ENCODE data around the gene NEU4. TPM values are rescaled to one million over a fixed set of nuclear protein-coding genes. Genes with fewer than 3 reads are reported as not detected.
A peak's percentile ranks its signal among the peaks of the same experiment; 100 is the strongest.
"Not testable (repeated sequence)": the region's sequence is repeated elsewhere in the genome, so short reads cannot be mapped to it uniquely, and the experiment has no call there.

The NEU4 gene
- total RNA-seq, 2 donors from 2014 or later = 4.1 to 9.4 TPM

DNA sequence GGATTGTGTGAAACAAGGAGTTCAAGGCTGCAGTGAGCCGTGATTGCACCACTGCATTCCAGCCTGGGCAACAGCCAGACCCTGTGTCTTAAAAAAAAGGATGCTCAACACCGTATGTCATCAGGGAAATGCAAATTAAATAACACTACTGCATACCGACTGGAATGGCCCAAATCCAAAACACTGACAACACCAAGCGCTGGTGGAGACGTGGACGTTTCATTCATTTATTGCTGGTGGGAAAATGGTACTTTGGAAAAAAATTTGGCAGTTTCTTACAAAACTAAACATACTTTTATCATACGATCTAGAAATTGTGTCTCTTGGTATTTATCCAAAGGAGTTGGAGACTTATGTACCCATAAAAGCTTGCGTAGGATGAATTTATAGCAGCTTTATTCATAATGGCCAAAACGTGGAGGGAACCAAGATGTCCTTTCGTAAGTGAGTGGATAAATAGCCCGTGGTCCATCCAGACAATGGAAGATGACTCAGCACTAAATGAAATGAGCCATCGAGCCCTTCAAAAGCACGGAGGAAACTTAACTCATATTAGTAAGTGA lies 24.2 kb downstream of the NEU4 start:
- H3K9me3 ChIP-seq (ENCODE audit: control insufficient read depth, low read length, poor library complexity, severe bottlenecking) = no peaks in the 10 kb centered on the region
- H3K4me1 Mint-ChIP-seq = peaks cover 6% of the 10 kb centered on the region
- no peaks in the 10 kb centered on the region for H3K36me3 Mint-ChIP-seq (ENCODE audit: low read depth)
- no peak overlapping the region for H3K27ac Mint-ChIP-seq
- ATAC-seq (no peak), DNase-seq (no peak)
- H3K4me3 Mint-ChIP-seq = no peak overlapping the region
- peaks cover 4% of the 10 kb centered on the region for H3K27me3 Mint-ChIP-seq

DNA sequence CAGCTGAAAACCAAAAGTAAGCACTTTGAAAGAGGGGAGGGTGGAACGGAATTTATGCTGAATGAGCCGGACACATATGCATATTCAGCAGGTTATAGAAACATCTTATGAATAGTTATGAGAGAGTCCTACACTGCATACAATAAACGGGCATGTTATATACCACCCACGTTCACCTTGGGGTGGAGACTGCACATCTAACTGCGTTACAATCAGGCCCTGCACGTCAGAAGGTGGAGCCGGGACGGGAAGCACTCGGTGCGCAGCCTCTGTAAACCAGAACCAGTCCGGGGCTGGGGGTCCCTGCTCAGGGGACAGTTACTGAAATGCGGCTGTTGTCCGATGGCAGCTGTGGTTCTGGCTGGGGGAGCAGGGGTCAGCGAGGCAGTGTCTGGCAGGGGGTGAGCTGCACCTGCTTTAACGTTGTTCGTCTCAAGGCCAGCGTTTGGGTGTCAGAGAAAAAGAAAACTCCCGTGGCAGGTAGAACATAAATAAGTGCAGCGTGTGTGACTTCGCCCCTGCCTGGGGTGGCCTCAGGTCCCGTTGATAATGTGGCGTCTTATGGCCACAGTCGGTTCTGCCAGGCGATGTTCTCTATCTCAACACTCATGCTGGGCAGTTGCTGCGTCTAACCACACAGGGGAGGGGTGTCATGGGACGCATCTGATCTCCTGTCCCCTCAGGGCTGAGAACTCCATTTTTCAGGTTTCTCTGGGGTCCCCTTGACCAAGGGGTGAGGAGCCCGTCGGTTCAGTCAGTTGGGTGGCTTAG lies 24.9 kb downstream of the NEU4 start:
- not testable (repeated sequence) for H3K36me3 Mint-ChIP-seq (ENCODE audit: low read depth); H3K27ac Mint-ChIP-seq; ATAC-seq; H3K9me3 ChIP-seq (ENCODE audit: control insufficient read depth, low read length, poor library complexity, severe bottlenecking); H3K4me1 Mint-ChIP-seq; H3K4me3 Mint-ChIP-seq; H3K27me3 Mint-ChIP-seq; DNase-seq

DNA sequence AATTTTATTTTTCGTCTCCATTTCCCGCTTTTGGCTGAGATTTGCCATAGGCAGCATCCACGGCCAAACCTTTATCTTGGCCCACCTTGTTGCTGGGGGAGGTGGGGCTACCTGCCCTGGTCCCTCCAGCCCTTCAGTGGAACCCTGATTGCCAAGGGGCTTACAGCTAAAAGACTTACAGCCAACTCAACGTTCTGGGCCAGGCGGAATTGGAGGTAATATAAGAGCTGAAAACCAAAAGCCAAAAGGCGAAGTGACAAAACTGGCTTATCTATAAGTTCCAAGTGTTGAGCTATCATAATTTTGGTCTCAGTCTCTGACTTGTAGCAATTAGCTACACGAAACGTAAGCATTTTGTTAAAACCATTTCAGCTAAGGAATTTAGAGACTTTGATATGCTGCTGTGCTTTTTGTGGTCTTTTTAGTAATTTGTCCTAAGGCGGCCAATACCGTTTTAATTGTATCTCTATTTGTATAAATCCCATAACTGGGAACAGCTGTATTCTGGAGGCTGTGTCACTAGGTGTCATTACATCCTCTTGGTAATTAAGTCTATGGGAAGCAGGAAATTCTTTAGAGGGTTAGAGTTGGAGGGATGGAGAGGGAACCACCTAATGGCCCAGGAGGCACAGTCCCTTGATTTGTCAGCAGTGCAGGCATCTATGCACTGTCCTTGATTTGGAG lies 25.7 kb downstream of the NEU4 start:
- no peaks in the 10 kb centered on the region for H3K9me3 ChIP-seq (ENCODE audit: control insufficient read depth, low read length, poor library complexity, severe bottlenecking)
- H3K4me1 Mint-ChIP-seq = peaks cover 6% of the 10 kb centered on the region
- no peaks in the 10 kb centered on the region for H3K36me3 Mint-ChIP-seq (ENCODE audit: low read depth)
- no peak for ATAC-seq
- peaks cover 4% of the 10 kb centered on the region for H3K27me3 Mint-ChIP-seq
- no peak for DNase-seq
- H3K4me3 Mint-ChIP-seq = no peak overlapping the region
- no peak overlapping the region for H3K27ac Mint-ChIP-seq

DNA sequence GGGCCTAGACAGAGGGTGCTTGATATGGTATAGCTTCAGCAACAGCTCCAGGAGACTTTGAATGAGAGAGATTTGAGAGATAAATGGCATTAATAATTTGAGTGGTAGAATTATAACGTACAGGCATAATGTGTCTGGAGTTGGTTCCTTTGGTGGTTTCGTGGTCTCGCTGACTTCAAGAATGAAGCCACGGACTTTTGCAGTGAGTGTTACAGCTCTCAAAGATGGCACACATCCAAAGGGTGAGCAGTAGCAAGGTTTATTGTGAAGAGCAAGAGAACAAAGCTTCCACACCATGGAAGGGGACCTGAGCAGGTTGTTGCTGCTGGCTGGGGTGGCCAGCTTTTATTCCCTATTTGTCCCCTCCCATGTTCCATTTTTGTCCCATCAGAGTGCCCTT lies 26.6 kb downstream of the NEU4 start:
- no peaks in the 10 kb centered on the region for H3K36me3 Mint-ChIP-seq (ENCODE audit: low read depth)
- no peak overlapping the region for H3K27ac Mint-ChIP-seq
- H3K9me3 ChIP-seq (ENCODE audit: control insufficient read depth, low read length, poor library complexity, severe bottlenecking) = no peaks in the 10 kb centered on the region
- DNase-seq (no peak), ATAC-seq (no peak)
- no peak overlapping the region for H3K4me3 Mint-ChIP-seq
- H3K27me3 Mint-ChIP-seq = peaks cover 4% of the 10 kb centered on the region
- H3K4me1 Mint-ChIP-seq = peaks cover 6% of the 10 kb centered on the region

DNA sequence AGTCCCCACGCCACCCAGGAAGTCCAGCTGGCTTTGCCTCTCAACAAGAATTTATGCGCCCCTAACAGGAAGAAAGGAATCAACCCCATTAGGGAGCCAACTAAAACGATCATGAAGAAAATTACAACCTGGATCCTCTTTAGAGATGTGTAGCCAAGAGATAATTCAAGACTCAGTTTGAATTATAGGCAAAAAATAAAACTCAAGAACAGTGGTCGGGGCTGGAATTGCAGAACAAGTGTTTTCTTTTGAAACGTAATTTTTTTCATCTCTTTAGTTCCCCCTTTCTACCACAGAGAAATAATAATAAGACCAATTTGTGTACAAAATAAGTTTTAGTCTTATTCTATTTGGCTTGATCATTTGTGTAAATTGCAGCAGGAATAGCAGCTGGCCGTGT lies 27.3 kb downstream of the NEU4 start:
- no peaks in the 10 kb centered on the region for H3K9me3 ChIP-seq (ENCODE audit: control insufficient read depth, low read length, poor library complexity, severe bottlenecking)
- no peak overlapping the region for H3K4me3 Mint-ChIP-seq
- no peak for DNase-seq
- H3K27me3 Mint-ChIP-seq = peaks cover 4% of the 10 kb centered on the region
- no peak for ATAC-seq
- no peak overlapping the region for H3K27ac Mint-ChIP-seq
- H3K36me3 Mint-ChIP-seq (ENCODE audit: low read depth) = no peaks in the 10 kb centered on the region
- peaks cover 4% of the 10 kb centered on the region for H3K4me1 Mint-ChIP-seq

DNA sequence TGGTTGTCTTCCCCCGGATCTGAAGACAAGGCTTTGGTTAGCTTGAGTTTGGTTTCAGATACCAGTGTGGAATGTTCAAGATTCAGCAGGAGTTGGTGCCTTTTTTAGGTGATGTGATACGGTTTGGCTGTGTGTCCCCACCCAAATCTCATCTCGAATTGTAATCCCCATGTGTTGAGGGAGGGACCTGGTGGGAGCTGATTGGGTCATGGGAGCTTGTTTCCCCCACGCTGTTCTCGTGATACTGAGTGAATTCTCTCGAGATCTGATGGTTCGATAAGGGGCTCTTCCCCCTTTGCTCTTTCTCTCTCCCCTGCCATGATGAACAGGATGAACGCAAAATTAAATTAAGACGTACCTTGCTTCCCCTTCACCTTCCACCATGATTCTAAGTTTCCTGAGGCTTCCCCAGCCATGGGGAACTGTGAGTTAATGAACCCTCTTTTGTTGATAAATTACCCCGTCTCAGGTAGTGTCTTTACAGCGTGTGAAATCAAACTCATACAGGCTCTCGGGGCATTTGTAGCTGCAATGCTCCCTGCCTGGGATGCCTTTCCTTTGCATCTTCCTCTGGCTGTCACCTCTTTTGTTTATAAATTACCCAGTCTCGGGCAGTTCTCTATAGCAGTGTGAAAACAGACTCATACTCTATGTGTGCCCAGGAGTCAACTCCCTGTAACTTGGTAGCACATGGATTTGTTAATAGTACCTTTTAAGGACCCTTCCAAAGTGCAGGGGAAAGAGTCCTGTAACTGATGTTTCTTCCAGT lies 28.4 kb downstream of the NEU4 start:
- no peaks in the 10 kb centered on the region for H3K9me3 ChIP-seq (ENCODE audit: control insufficient read depth, low read length, poor library complexity, severe bottlenecking)
- Mint-ChIP-seq H3K27ac (no peak overlapping the region), H3K4me1 (peaks cover 4% of the 10 kb centered on the region), H3K27me3 (peaks cover 3% of the 10 kb centered on the region), H3K4me3 (no peak overlapping the region), H3K36me3 (ENCODE audit: low read depth) (no peaks in the 10 kb centered on the region)
- ATAC-seq = no peak
- no peak for DNase-seq

DNA sequence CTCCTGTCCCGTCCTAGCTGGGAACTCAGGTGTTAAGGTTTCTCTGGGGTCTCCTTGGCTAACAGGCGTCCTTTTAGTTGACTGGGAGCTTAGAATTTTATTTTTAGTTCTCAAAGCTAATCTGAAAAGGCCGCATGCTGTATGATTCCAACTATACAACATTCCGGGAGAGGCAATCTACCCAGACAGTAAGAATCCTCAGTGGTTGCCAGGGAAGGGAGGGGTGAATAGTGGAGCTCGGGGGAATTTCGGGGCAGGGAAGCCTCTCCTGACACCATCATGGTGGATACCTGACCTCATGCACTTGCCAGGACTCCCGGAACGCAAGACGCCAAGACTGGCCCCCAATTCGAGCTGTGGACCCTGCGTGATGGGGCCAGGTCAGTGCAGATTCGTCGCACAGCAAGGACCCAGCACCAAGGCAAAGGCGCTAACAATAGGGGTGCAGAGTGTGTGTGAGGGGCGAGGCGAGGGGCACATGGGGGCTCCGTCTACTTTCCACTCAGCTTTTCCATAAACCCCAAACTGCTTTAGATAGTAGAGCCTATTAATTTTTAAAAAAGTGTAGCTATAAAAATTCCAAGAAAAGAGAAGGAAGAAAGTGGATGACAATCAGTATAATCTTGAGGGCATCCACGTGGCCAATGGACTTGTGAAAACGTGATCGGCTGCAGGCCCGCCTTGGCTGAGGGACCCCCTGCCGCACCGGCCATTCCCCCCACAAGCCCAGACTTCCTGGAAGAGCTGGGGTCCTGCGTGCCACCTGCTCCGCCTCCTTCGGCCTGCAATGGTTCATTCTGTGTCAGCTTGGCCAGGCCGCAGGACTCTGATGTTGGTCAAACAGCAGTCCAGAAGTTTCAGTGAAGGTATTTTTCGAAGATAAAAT lies 32.4 kb downstream of the NEU4 start:
- DNase-seq (no peak), ATAC-seq (no peak)
- Mint-ChIP-seq H3K4me1 (peaks cover 22% of the 10 kb centered on the region), H3K4me3 (peak overlapping the region; percentile 53), H3K27ac (peak overlapping the region; percentile 86), H3K27me3 (no peaks in the 10 kb centered on the region), H3K36me3 (ENCODE audit: low read depth) (no peaks in the 10 kb centered on the region)
- no peaks in the 10 kb centered on the region for H3K9me3 ChIP-seq (ENCODE audit: control insufficient read depth, low read length, poor library complexity, severe bottlenecking)

DNA sequence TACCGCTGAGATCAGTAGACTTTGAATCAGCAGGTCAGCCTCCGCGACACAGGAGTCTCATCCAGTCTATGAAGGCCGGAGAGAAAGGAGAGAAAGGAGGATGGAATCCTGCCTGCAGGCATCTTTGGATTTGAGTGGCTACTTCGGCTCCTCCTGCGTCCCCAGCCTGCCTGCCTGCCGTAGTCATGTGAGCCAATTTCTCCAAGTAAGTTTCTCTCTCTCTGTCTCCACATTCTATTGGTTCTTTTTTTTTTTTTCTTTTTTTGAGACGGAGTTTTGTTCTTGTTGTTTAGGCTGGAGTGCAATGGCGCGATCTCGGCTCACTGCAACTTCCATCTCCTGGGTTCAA lies 33.0 kb downstream of the NEU4 start:
- H3K27ac Mint-ChIP-seq = peak overlapping the region; percentile 86
- peak overlapping the region; percentile 31 for H3K4me3 Mint-ChIP-seq
- no peaks in the 10 kb centered on the region for H3K27me3 Mint-ChIP-seq
- peaks cover 23% of the 10 kb centered on the region for H3K4me1 Mint-ChIP-seq
- ATAC-seq = no peak
- no peaks in the 10 kb centered on the region for H3K9me3 ChIP-seq (ENCODE audit: control insufficient read depth, low read length, poor library complexity, severe bottlenecking)
- H3K36me3 Mint-ChIP-seq (ENCODE audit: low read depth) = no peaks in the 10 kb centered on the region
- DNase-seq = no peak

DNA sequence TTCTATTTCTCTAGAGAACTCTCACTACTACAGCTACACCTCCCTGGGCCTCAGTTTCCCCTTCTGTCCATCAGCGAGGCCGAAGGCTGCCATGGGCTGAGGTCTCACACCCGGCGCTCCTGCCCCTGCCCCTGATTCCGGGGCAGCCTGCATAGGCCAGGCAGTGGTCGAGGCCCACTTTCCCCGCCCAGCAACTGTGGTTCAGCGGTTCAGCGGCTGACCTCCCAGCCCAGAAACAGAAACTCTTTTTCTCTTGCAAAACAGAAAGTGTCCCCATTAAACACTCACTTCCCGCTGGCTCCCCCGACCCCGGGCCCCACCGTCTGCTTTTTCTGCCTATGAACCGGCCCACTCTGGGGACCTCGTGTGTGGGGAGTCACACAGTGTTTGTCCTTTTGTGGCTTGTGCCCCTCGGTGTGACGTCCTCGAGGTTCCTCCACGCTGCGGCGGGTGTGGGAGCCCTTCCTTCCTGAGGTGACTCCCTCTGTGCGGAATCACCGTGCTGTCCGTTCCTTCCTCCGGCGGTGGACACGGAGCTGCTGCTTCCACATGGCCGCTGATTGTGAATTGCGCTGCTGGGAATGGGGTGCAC lies 33.7 kb downstream of the NEU4 start:
- no peaks in the 10 kb centered on the region for H3K27me3 Mint-ChIP-seq
- H3K4me3 Mint-ChIP-seq = peak overlapping the region; percentile 89
- ATAC-seq (peak; percentile 51), DNase-seq (peak in 2 of 3 donors; percentile 28 to 46)
- no peaks in the 10 kb centered on the region for H3K9me3 ChIP-seq (ENCODE audit: control insufficient read depth, low read length, poor library complexity, severe bottlenecking)
- H3K36me3 Mint-ChIP-seq (ENCODE audit: low read depth) = no peaks in the 10 kb centered on the region
- peaks cover 23% of the 10 kb centered on the region for H3K4me1 Mint-ChIP-seq
- peak overlapping the region; percentile 86 for H3K27ac Mint-ChIP-seq

DNA sequence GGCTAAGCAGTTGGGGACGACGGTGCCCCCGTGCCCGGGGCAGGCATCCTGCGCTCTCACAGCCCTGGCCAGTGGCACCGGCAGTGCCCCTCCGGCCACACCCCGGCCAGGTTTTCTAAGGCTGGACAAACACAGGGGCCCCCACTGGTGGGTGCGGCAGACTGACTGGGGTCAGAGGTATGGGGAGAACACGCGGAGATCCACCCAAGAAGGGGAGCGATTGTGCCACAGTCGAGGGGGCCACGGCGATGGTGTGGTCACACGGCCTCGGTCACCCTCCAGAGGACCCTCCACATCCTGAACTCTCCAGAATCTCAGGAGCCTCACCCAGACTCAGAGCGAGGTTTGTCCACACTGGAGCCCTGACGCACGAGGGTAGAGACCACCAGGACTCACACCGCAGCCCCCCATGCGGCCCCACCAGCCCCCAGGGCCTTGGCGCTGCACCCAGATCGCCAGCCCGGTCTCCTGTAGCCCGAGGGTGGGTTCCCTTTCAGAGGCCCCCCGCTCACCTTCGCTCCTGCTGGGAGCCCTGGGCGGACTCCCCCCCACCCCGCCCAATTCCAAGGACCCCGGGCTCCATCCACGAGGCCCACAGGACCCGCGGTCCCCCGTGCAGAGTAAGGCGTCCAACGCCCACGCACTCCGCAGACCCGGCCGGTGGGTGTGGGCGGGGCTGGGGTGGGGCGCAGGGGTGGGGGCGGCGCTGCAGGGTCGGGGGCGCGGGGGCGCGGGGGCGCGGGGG lies 34.5 kb downstream of the NEU4 start:
- Mint-ChIP-seq H3K4me1 (peaks cover 23% of the 10 kb centered on the region), H3K27ac (peak overlapping the region; percentile 86), H3K36me3 (ENCODE audit: low read depth) (no peaks in the 10 kb centered on the region), H3K4me3 (peak overlapping the region; percentile 89), H3K27me3 (no peaks in the 10 kb centered on the region)
- no peaks in the 10 kb centered on the region for H3K9me3 ChIP-seq (ENCODE audit: control insufficient read depth, low read length, poor library complexity, severe bottlenecking)
- no peak for DNase-seq
- ATAC-seq = no peak

DNA sequence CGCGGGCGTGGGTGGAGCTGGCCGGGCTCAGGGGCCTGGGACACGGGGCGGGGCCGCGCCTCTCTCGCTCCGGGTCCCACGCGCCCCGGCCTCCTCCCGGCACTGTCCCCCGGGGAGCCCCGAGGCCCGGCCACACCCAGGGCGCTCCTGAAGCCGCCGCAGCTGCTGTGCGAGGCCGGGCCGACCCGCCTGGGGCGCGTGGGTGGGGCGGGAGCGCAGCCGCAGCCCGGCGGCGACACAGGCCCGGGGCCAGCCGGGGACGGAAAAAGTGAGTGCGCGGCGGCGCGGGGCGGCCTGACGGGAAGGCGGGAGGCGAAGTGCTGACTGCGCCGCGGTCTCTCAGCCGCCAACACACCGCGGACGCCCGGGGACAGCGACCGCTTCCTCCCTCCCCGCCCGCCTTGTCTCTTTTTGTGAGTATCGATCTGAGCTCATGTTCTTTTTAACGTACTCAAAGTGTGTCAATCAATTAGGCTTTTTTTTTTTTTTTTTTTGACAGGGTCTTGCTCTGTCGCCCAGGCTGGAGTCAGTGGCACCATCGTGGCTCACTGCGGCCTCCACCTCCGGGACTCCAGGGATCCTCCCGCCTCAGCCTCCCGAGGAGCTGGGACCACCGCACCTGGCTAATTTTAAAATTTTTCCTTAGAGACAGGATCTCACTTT lies 35.2 kb downstream of the NEU4 start:
- no peaks in the 10 kb centered on the region for H3K36me3 Mint-ChIP-seq (ENCODE audit: low read depth)
- ATAC-seq = peak; percentile 83
- H3K4me1 Mint-ChIP-seq = peaks cover 23% of the 10 kb centered on the region
- no peaks in the 10 kb centered on the region for H3K27me3 Mint-ChIP-seq
- peak overlapping the region; percentile 87 for H3K27ac Mint-ChIP-seq
- H3K9me3 ChIP-seq (ENCODE audit: control insufficient read depth, low read length, poor library complexity, severe bottlenecking) = no peaks in the 10 kb centered on the region
- peak; percentile 52 to 72 (median 59) for DNase-seq
- H3K4me3 Mint-ChIP-seq = peak overlapping the region; percentile 86
